Transverse colon (tissue), 4 donors: ENCODE results near the gene MPRIP. TPM values are rescaled to one million over a fixed set of nuclear protein-coding genes. Genes with fewer than 3 reads are reported as not detected.
A peak's percentile ranks its signal among the peaks of the same experiment; 100 is the strongest.

ENCODE experiments used
- DNase-seq: peaks from one replicate; pipeline ENCODE4 v3.0.0-alpha.2; 2019
- H3K27ac ChIP-seq, 4 donors: fragments of 200-600 bp; sonication (generic); 2 replicates each; pipeline ENCODE4 v1.5.1; 2016 to 2018; ENCODE audit warnings: inconsistent platforms in 4 of 4
- H3K27me3 ChIP-seq: fragments of 200-600 bp; sonication (generic); 2 replicates; pipeline ENCODE4 v1.5.1; 2017; ENCODE audit warnings: inconsistent platforms
- H3K36me3 ChIP-seq, 4 donors: fragments of 200-600 bp; sonication (generic); 2 replicates each; pipeline ENCODE4 v1.5.1; 2017 to 2019; ENCODE audit warnings: inconsistent platforms in 4 of 4
- H3K4me1 ChIP-seq, 4 donors: fragments of 200-600 bp; sonication (generic); 2 replicates each; pipeline ENCODE4 v1.5.1; 2017 to 2020; ENCODE audit warnings: inconsistent platforms in 4 of 4
- H3K4me3 ChIP-seq, 4 donors: fragments of 200-600 bp; sonication (generic); 1 replicate in 1 of 4; 2 replicates in 3 of 4; pipeline versions ENCODE4 v1.5.1 to v1.6.1; 2017 to 2019; ENCODE audit warnings: inconsistent platforms in 4 of 4
- H3K9me3 ChIP-seq, 2 donors: fragments of 200-600 bp; sonication (generic); 2 replicates each; pipeline ENCODE4 v1.5.1; 2017 to 2019; ENCODE audit warnings: inconsistent platforms in 2 of 2
- CTCF ChIP-seq, 5 experiments: fragments of 200-600 bp in 3 of 5; fragments of 450-650 bp in 2 of 5; sonication (generic) in 3 of 5; IDR thresholded peaks; 1 replicate in 2 of 5; 2 replicates in 3 of 5; pipeline ENCODE4 v1.5.1; 2016 to 2017; ENCODE audit warnings: antibody characterized with exemption in 5 of 5, inconsistent platforms in 3 of 5, mild to moderate bottlenecking in 2 of 5, moderate library complexity in 1 of 5
- EP300 ChIP-seq: sonication (generic); formaldehyde crosslinking; IDR thresholded peaks from one replicate; pipeline ENCODE4 v1.6.1; 2017; ENCODE audit warnings: antibody characterized with exemption, low read depth
- POLR2A ChIP-seq: fragments of 450-650 bp; IDR thresholded peaks from one replicate; pipeline ENCODE4 v1.6.1; 2016; ENCODE audit warnings: antibody characterized with exemption, mild to moderate bottlenecking, moderate library complexity
- POLR2AphosphoS5 ChIP-seq, 3 donors: sonication (generic); formaldehyde crosslinking; IDR thresholded peaks; one replicate each; pipeline ENCODE4 v1.6.1; 2016; ENCODE audit warnings: antibody characterized with exemption in 3 of 3
- WGBS, 2 donors: methylation state at CpG; one replicate each; pipeline ENCODE4 v1.1.5; 2018; ENCODE audit warnings: low coverage in 1 of 2; 5-methylcytosine and 5-hydroxymethylcytosine counted together
- in situ Hi-C, 4 donors: fragments of 200-750 bp; cut with MboI; loops; one replicate each; pipeline versions ENCODE4 v1.15.0 to v1.15.1; 2017; ENCODE audit warnings: low sequenced_read_pairs in 3 of 4, low pct_ligation_motif_present in 1 of 4, low pct_unique_long_range_greater_than_20kb in 1 of 4
- intact Hi-C: fragments of 100-400 bp; cut with DNase I; formaldehyde crosslinking; loops from one replicate; pipeline ENCODE4 v1.15.1; 2023; ENCODE audit warnings: low total_unique reads
- total RNA-seq, 4 donors: library from RNA; depleted of rRNA; stranded (reverse); fragments of >200 nt; gene quantifications; one replicate each; pipeline ENCODE4 v1.1.0, GENCODE V29; 2016

Gene MPRIP
- total RNA-seq, 4 donors from 2014 or later, result 124 to 368 (median 158) TPM

GRCh38 chr17:17117923-17118322 is 75.7 kb downstream of the MPRIP start:
- peak overlapping the region; percentile 77 to 84 (median 80) for H3K27ac ChIP-seq
- in situ Hi-C loops (no loop called here), intact Hi-C loops (no loop called here)
- H3K9me3 ChIP-seq, result no peaks in the 10 kb centered on the region
- H3K36me3 ChIP-seq, result no peaks in the 10 kb centered on the region
- H3K4me3 ChIP-seq, result no peak overlapping the region
- no peak for DNase-seq
- 96% methylated on average over 3 of the region's 3 CpGs; no CpG with 5 or more reads in 1 of the 2 donors for WGBS, 2 donors
- peaks cover 38 to 74% (median 43%) of the 10 kb centered on the region in 4 donors for H3K4me1 ChIP-seq
- no peaks in the 10 kb centered on the region for H3K27me3 ChIP-seq
- TF ChIP-seq EP300 (no peak), CTCF (IDR thresholded peaks at IDR 0.05) (no peak), POLR2AphosphoS5 (IDR thresholded peaks at IDR 0.05) (no peak), POLR2A (no peak)

- H3K4me1 ChIP-seq, result peaks cover 38 to 70% (median 42%) of the 10 kb centered on the region in 4 donors
- 90% methylated on average over 4 of the region's 4 CpGs; no CpG with 5 or more reads in 1 of the 2 donors for WGBS, 2 donors
Observed at GRCh38 chr17:17118399-17118798, 76.1 kb downstream of the MPRIP start.

GRCh38 chr17:17119106-17119505 is 76.8 kb downstream of the MPRIP start:
- H3K4me1 ChIP-seq, result peaks cover 38 to 68% (median 42%) of the 10 kb centered on the region in 4 donors
- H3K27ac ChIP-seq, result peak overlapping the region; percentile 77 to 84 (median 80)
- intact Hi-C loops, result no loop called here
- in situ Hi-C loops, result no loop called here
- H3K36me3 ChIP-seq, result no peaks in the 10 kb centered on the region
- H3K4me3 ChIP-seq, result no peak overlapping the region
- TF ChIP-seq POLR2AphosphoS5 (IDR thresholded peaks at IDR 0.05), result no peak
- no peak for TF ChIP-seq CTCF (IDR thresholded peaks at IDR 0.05)
- TF ChIP-seq POLR2A, result no peak
- no peak for TF ChIP-seq EP300
- DNase-seq, result peak; percentile 39
- WGBS, 2 donors, result 60 to 68% methylated on average over 1 to 4 of the region's 4 CpGs
- H3K9me3 ChIP-seq, result no peaks in the 10 kb centered on the region
- no peaks in the 10 kb centered on the region for H3K27me3 ChIP-seq

More at GRCh38 chr17:17118399-17118798, 76.1 kb downstream of the MPRIP start:
- TF ChIP-seq POLR2A, result no peak
- TF ChIP-seq EP300, result no peak
- no peak for TF ChIP-seq POLR2AphosphoS5 (IDR thresholded peaks at IDR 0.05)
- no peak for TF ChIP-seq CTCF (IDR thresholded peaks at IDR 0.05)
- in situ Hi-C loops (no loop called here), intact Hi-C loops (no loop called here)
- H3K9me3 ChIP-seq, result no peaks in the 10 kb centered on the region
- no peak overlapping the region for H3K4me3 ChIP-seq
- no peaks in the 10 kb centered on the region for H3K27me3 ChIP-seq
- no peaks in the 10 kb centered on the region for H3K36me3 ChIP-seq
- H3K27ac ChIP-seq, result peak overlapping the region; percentile 77 to 84 (median 80)
- peak; percentile 37 for DNase-seq

GRCh38 chr17:17119533-17119932 is 77.3 kb downstream of the MPRIP start:
- intact Hi-C loops, result no loop called here
- TF ChIP-seq CTCF (IDR thresholded peaks at IDR 0.05) (no peak), POLR2A (no peak), POLR2AphosphoS5 (IDR thresholded peaks at IDR 0.05) (peak in 1 of 3 donors; percentile 13)
- WGBS, 2 donors, result 35 to 40% methylated on average over 1 to 5 of the region's 5 CpGs
- peaks cover 38 to 65% (median 42%) of the 10 kb centered on the region in 4 donors for H3K4me1 ChIP-seq
- no peaks in the 10 kb centered on the region for H3K27me3 ChIP-seq
- H3K36me3 ChIP-seq, result no peaks in the 10 kb centered on the region
- H3K9me3 ChIP-seq, result no peaks in the 10 kb centered on the region
- in situ Hi-C loops, result no loop called here
- peak overlapping the region; percentile 77 to 84 (median 80) for H3K27ac ChIP-seq
- DNase-seq, result peak; percentile 66
- no peak overlapping the region for H3K4me3 ChIP-seq
